Measurements from ENCODE around the gene ACOXL. TPM values are rescaled to one million over a fixed set of nuclear protein-coding genes. Genes with fewer than 3 reads are reported as not detected.

Gene ACOXL
- total RNA-seq, 5 donors from 2014 or later (not counting 1 experiment from before 2014, with no cell fraction given), result 0.10 TPM; not detected in 4

DNA sequence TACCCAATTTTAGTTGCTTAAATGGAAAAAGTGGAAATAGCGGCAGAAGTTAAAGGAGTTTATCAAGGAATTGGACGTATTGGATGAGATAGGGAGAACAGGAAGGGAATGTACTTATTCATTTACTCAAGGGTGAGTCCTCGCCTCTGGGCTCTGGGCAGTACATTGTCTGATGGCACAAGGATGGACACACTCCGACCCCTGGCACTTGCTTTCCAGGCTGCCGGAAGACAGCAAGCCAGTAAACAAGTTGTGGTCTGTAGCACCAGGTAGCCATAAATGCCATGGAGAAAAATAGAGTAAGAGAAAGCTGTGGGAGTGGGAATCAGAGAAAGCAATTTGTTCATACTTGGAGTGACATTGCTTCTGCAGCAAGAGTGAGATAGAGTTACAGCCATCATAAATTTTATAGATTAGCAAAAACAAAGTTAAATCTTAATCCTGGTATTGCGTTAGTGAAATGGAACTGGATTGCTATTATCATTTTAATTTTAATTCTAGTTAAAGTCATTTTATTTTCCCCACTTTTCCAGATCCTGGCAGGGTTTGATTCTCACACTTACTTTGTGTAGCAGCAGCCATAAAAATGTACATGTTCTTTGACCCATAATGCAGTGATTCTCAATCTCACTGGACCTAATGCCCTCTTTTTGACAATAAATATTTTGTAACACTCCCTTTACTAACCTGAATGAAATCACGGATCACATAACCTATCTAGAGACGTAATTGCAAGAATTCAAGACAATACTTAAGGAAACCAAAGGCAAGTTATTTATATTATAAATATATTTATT, 252.5 kb downstream of the ACOXL start:
- Mint-ChIP-seq H3K4me3 (no peak overlapping the region), H3K9me3 (no peaks in the 10 kb centered on the region), H3K27ac (no peak overlapping the region), H3K36me3 (no peaks in the 10 kb centered on the region), H3K27me3 (peaks cover 0 to 2% of the 10 kb centered on the region in 2 donors), H3K4me1 (no peaks in the 10 kb centered on the region)
- POLR2A ChIA-PET, result no interaction called here
- DNase-seq (no peak), ATAC-seq (replicated peaks in 1 of 4) (no peak)
- Histone ChIP-seq H3K27ac (ENCODE audit: low read length) (no peak overlapping the region), H3K4me1 (ENCODE audit: control insufficient read depth in 1 of 2, extremely low read depth in 1 of 2, insufficient read depth in 2 of 2, low read length in 2 of 2) (peaks cover 0 to 4% of the 10 kb centered on the region in 2 experiments), H3K4me3 (ENCODE audit: control insufficient read depth in 1 of 2, extremely low read depth in 1 of 2, low read length in 1 of 2) (no peak overlapping the region), H3K9me3 (no peaks in the 10 kb centered on the region), H3K27me3 (replicated peaks in 1 of 2; ENCODE audit: control insufficient read depth in 2 of 2, extremely low read depth in 1 of 2, insufficient read depth in 2 of 2, low read length in 1 of 2) (peaks cover 0 to 2% of the 10 kb centered on the region in 2 experiments), H3K36me3 (ENCODE audit: control insufficient read depth in 2 of 2, extremely low read depth in 1 of 2, insufficient read depth in 1 of 2, low read length in 1 of 2) (no peaks in the 10 kb centered on the region)
- CTCF ChIA-PET, result no interaction called here
- WGBS (ENCODE audit: insufficient coverage), result 89% methylated on average over 5 of the region's 8 CpGs

DNA sequence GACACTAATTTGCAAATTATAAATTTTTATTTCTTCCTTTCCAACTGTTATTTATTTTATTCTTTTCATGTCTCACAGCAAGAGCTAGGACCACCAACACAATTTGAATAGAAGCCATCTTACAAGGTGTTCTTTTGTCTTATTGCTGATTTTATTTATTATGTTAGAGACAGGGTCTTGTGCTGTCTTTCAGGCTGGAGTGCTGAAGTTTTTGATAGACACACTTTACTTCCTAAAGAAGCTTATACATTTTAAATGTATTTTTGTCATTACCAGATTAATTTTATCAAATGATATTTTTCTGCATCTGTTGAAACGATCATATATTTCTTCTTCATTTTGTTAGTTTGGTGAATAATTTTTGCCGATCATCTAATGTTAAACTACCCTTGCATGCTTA, 258.1 kb downstream of the ACOXL start:
- H3K36me3 Mint-ChIP-seq, result no peaks in the 10 kb centered on the region
- peaks cover 14 to 16% of the 10 kb centered on the region in 2 experiments for H3K4me1 ChIP-seq (ENCODE audit: control insufficient read depth in 1 of 2, extremely low read depth in 1 of 2, insufficient read depth in 2 of 2, low read length in 2 of 2)
- H3K27ac Mint-ChIP-seq, result no peak overlapping the region
- H3K27me3 Mint-ChIP-seq, result peaks cover 5 to 25% of the 10 kb centered on the region in 2 donors
- no CpG with 5 or more reads among the region's 2 CpGs for WGBS (ENCODE audit: insufficient coverage)
- no peak overlapping the region for H3K4me3 ChIP-seq (ENCODE audit: control insufficient read depth in 1 of 2, extremely low read depth in 1 of 2, low read length in 1 of 2)
- POLR2A ChIA-PET, result no interaction called here
- no peak overlapping the region for H3K4me3 Mint-ChIP-seq
- H3K27me3 ChIP-seq (replicated peaks in 1 of 2; ENCODE audit: control insufficient read depth in 2 of 2, extremely low read depth in 1 of 2, insufficient read depth in 2 of 2, low read length in 1 of 2), result peaks cover 0 to 4% of the 10 kb centered on the region in 2 experiments
- no peaks in the 10 kb centered on the region for H3K36me3 ChIP-seq (ENCODE audit: control insufficient read depth in 2 of 2, extremely low read depth in 1 of 2, insufficient read depth in 1 of 2, low read length in 1 of 2)
- peaks cover 10 to 18% (median 17%) of the 10 kb centered on the region in 3 donors for H3K4me1 Mint-ChIP-seq
- H3K9me3 ChIP-seq, result no peaks in the 10 kb centered on the region
- no peak for ATAC-seq (replicated peaks in 1 of 4)
- H3K9me3 Mint-ChIP-seq, result peaks cover 0 to 8% (median 0%) of the 10 kb centered on the region in 3 donors
- no peak overlapping the region for H3K27ac ChIP-seq (ENCODE audit: low read length)
- no peak for DNase-seq
- CTCF ChIA-PET, result interaction anchor here in 1 of 2 donors (0.7 kb wide), 1 partner anchor 9 kb away, joined by 3 read pairs; no protein-coding TSS in a partner anchor

DNA sequence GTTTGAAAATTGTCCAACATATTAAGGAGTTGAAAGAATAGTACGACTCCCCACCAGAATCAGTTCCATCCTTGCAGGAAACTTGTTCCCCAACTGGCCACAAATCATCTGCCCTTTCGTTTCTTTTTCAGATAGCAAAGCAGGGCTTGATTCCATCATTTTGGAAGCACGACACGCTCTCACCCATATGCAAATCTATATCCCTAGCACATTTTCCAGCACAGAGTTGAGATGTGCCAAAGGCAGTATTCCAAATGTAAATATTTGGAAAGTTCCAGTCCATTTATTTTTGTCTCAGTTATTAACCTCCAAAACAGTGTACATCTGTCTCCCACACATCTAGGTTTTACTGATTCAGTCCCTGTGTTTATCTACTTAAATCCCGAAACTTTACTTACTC, 259.5 kb downstream of the ACOXL start:
- DNase-seq (no peak), ATAC-seq (replicated peaks in 1 of 4) (no peak)
- Histone ChIP-seq H3K4me1 (ENCODE audit: control insufficient read depth in 1 of 2, extremely low read depth in 1 of 2, insufficient read depth in 2 of 2, low read length in 2 of 2) (peaks cover 14 to 16% of the 10 kb centered on the region in 2 experiments), H3K4me3 (ENCODE audit: control insufficient read depth in 1 of 2, extremely low read depth in 1 of 2, low read length in 1 of 2) (no peak overlapping the region), H3K9me3 (no peaks in the 10 kb centered on the region), H3K36me3 (ENCODE audit: control insufficient read depth in 2 of 2, extremely low read depth in 1 of 2, insufficient read depth in 1 of 2, low read length in 1 of 2) (no peaks in the 10 kb centered on the region), H3K27me3 (replicated peaks in 1 of 2; ENCODE audit: control insufficient read depth in 2 of 2, extremely low read depth in 1 of 2, insufficient read depth in 2 of 2, low read length in 1 of 2) (peaks cover 0 to 4% of the 10 kb centered on the region in 2 experiments), H3K27ac (ENCODE audit: low read length) (no peak overlapping the region)
- POLR2A ChIA-PET, result no interaction called here
- H3K36me3 Mint-ChIP-seq, result no peaks in the 10 kb centered on the region
- peaks cover 0 to 8% (median 0%) of the 10 kb centered on the region in 3 donors for H3K9me3 Mint-ChIP-seq
- CTCF ChIA-PET, result no interaction called here
- no peak overlapping the region for H3K27ac Mint-ChIP-seq
- H3K4me1 Mint-ChIP-seq, result peaks cover 10 to 18% (median 17%) of the 10 kb centered on the region in 3 donors
- no peak overlapping the region for H3K4me3 Mint-ChIP-seq
- H3K27me3 Mint-ChIP-seq, result peaks cover 10 to 32% of the 10 kb centered on the region in 2 donors
- 100% methylated on average over 1 of the region's 5 CpGs for WGBS (ENCODE audit: insufficient coverage)

DNA sequence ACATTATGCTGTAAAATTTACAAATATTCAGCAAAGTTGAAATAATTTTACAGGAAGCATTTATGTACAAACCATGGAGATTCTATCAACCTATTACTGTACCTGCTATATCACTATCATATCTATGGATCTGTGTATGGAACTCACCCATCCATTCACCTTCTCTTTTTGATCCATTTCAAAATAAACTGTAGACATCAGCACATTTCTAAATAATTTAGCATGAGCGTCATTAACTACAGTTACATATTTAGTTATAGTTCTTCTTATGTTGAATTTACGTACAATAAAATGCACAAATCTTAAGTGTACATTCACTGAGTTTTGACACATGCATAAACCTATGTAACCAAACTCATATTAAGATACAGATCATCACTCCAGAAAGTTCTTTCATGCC, 260.5 kb downstream of the ACOXL start:
- WGBS (ENCODE audit: insufficient coverage), result 100% methylated on average over 1 of the region's 2 CpGs
- peaks cover 0 to 6% of the 10 kb centered on the region in 2 experiments for H3K27me3 ChIP-seq (replicated peaks in 1 of 2; ENCODE audit: control insufficient read depth in 2 of 2, extremely low read depth in 1 of 2, insufficient read depth in 2 of 2, low read length in 1 of 2)
- ChIA-PET POLR2A (no interaction called here), CTCF (no interaction called here)
- no peak for ATAC-seq (replicated peaks in 1 of 4)
- Mint-ChIP-seq H3K4me3 (no peak overlapping the region), H3K27me3 (peaks cover 10 to 33% of the 10 kb centered on the region in 2 donors), H3K36me3 (no peaks in the 10 kb centered on the region), H3K4me1 (peaks cover 10 to 18% (median 17%) of the 10 kb centered on the region in 3 donors), H3K9me3 (peaks cover 0 to 8% (median 0%) of the 10 kb centered on the region in 3 donors), H3K27ac (no peak overlapping the region)
- H3K27ac ChIP-seq (ENCODE audit: low read length), result no peak overlapping the region
- no peaks in the 10 kb centered on the region for H3K9me3 ChIP-seq
- DNase-seq, result no peak
- H3K4me3 ChIP-seq (ENCODE audit: control insufficient read depth in 1 of 2, extremely low read depth in 1 of 2, low read length in 1 of 2), result no peak overlapping the region
- no peaks in the 10 kb centered on the region for H3K36me3 ChIP-seq (ENCODE audit: control insufficient read depth in 2 of 2, extremely low read depth in 1 of 2, insufficient read depth in 1 of 2, low read length in 1 of 2)
- peaks cover 14 to 16% of the 10 kb centered on the region in 2 experiments for H3K4me1 ChIP-seq (ENCODE audit: control insufficient read depth in 1 of 2, extremely low read depth in 1 of 2, insufficient read depth in 2 of 2, low read length in 2 of 2)

DNA sequence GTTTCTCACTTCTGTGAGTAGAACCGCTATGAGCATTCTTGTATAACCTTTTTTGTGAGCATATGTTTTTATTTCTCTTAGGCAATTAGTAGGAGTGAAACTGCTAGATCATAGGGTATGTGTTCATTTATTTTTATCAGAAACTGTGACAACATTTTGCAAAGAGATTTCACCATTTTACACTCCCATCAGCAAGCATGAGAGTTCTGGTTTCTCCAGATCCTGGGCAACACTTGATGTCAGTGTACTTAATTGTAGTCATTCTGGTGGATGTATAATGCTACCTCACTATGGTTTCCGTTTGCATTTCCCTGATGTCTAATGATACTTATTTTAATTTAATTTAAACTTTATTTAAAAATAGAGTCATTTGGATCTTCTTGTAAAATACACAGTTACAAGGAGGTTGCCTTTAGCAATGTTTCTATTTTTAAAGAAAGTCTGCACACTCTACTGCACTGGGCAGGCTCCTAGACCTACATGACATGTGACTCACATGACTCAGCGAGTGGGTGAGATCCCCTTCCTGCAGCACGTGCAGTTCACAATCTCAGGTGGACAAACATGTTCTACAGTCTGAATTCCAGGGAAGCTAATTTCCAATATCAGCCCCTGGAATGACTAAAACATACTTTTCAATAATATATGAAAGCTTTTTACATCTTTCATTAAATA, 261.3 kb downstream of the ACOXL start:
- no peak overlapping the region for H3K4me3 ChIP-seq (ENCODE audit: control insufficient read depth in 1 of 2, extremely low read depth in 1 of 2, low read length in 1 of 2)
- POLR2A ChIA-PET, result no interaction called here
- H3K27ac Mint-ChIP-seq, result no peak overlapping the region

DNA sequence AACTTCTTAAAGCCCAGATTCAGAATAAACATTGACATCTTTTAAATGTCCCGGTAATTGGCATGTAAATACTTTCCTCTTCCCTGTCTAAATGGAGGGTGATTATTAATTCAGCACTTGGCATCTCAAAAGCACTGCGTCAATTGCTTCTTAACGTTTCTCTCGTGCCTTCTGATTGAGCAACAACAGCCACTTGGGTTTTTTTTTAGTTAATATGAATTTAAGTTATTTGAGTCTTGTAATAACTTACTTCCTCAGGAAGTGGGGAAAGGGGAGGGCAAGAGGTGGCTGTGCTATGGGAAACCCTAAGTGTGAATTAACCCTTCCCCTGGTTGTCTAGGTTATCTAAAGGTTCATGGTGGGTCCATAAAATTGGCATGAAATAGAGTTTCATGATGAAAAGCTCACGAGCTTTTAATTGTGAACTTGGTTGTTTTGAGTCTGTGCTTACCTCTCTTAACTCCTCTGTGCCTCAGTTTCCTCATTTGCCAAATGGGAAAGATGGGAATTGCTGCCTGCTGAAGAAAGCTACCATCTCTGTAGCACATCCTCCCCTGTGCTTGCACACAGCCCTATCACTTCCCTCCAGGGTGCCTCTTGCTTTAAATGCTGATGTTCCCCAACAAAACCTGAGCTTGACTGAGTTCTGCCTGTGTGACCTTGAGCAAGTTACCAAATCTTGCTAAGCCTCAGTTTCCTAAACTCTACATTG, 262.0 kb downstream of the ACOXL start:
- no peaks in the 10 kb centered on the region for H3K9me3 ChIP-seq
- Mint-ChIP-seq H3K27me3 (peaks cover 10 to 35% of the 10 kb centered on the region in 2 donors), H3K27ac (peak overlapping the region in 1 of 2 donors; percentile 45), H3K4me1 (peaks cover 10 to 18% (median 17%) of the 10 kb centered on the region in 3 donors), H3K36me3 (no peaks in the 10 kb centered on the region), H3K4me3 (peak overlapping the region in 2 of 3 donors; percentile 1 to 50), H3K9me3 (peaks cover 0 to 8% (median 0%) of the 10 kb centered on the region in 3 donors)
- no CpG with 5 or more reads among the region's 5 CpGs for WGBS (ENCODE audit: insufficient coverage)
- DNase-seq, result peak in 2 of 35 experiments; percentile 4 to 49
- POLR2A ChIA-PET, result no interaction called here
- no peak overlapping the region for H3K4me3 ChIP-seq (ENCODE audit: control insufficient read depth in 1 of 2, extremely low read depth in 1 of 2, low read length in 1 of 2)
- no peaks in the 10 kb centered on the region for H3K36me3 ChIP-seq (ENCODE audit: control insufficient read depth in 2 of 2, extremely low read depth in 1 of 2, insufficient read depth in 1 of 2, low read length in 1 of 2)
- peaks cover 0 to 6% of the 10 kb centered on the region in 2 experiments for H3K27me3 ChIP-seq (replicated peaks in 1 of 2; ENCODE audit: control insufficient read depth in 2 of 2, extremely low read depth in 1 of 2, insufficient read depth in 2 of 2, low read length in 1 of 2)
- no peak overlapping the region for H3K27ac ChIP-seq (ENCODE audit: low read length)
- ATAC-seq (replicated peaks in 1 of 4), result peak in 3 of 4 experiments; percentile 29 to 44 (median 41)
- CTCF ChIA-PET, result interaction anchor here in 1 of 2 donors (0.6 kb wide), 1 partner anchor 79 kb away, joined by 7 read pairs; no protein-coding TSS in a partner anchor
- peaks cover 14 to 16% of the 10 kb centered on the region in 2 experiments for H3K4me1 ChIP-seq (ENCODE audit: control insufficient read depth in 1 of 2, extremely low read depth in 1 of 2, insufficient read depth in 2 of 2, low read length in 2 of 2)

More for the DNA sequence above, 261.3 kb downstream of the ACOXL start:
- H3K4me1 ChIP-seq (ENCODE audit: control insufficient read depth in 1 of 2, extremely low read depth in 1 of 2, insufficient read depth in 2 of 2, low read length in 2 of 2), result peaks cover 14 to 16% of the 10 kb centered on the region in 2 experiments
- peaks cover 10 to 18% (median 17%) of the 10 kb centered on the region in 3 donors for H3K4me1 Mint-ChIP-seq
- H3K27me3 Mint-ChIP-seq, result peaks cover 10 to 33% of the 10 kb centered on the region in 2 donors
- DNase-seq (peak in 5 of 35 experiments; percentile 4 to 39 (median 13)), ATAC-seq (replicated peaks in 1 of 4) (peak in 3 of 4 experiments; percentile 44 to 77 (median 67))
- no peak overlapping the region for H3K27ac ChIP-seq (ENCODE audit: low read length)
- H3K27me3 ChIP-seq (replicated peaks in 1 of 2; ENCODE audit: control insufficient read depth in 2 of 2, extremely low read depth in 1 of 2, insufficient read depth in 2 of 2, low read length in 1 of 2), result peaks cover 0 to 6% of the 10 kb centered on the region in 2 experiments
- no peaks in the 10 kb centered on the region for H3K36me3 Mint-ChIP-seq
- H3K36me3 ChIP-seq (ENCODE audit: control insufficient read depth in 2 of 2, extremely low read depth in 1 of 2, insufficient read depth in 1 of 2, low read length in 1 of 2), result no peaks in the 10 kb centered on the region
- peak overlapping the region in 2 of 3 donors; percentile 1 to 50 for H3K4me3 Mint-ChIP-seq
- CTCF ChIA-PET, result interaction anchor here in 1 of 2 donors (0.6 kb wide), 1 partner anchor 80 kb away, joined by 7 read pairs; no protein-coding TSS in a partner anchor
- WGBS (ENCODE audit: insufficient coverage), result 0% methylated on average over 2 of the region's 4 CpGs
- H3K9me3 Mint-ChIP-seq, result peaks cover 0 to 8% (median 0%) of the 10 kb centered on the region in 3 donors
- H3K9me3 ChIP-seq, result no peaks in the 10 kb centered on the region
